Thoracic aorta (tissue), 2 donors: ENCODE measurements around the gene CLMN. TPM values are rescaled to one million over a fixed set of nuclear protein-coding genes. Genes with fewer than 3 reads are reported as not detected.

ENCODE experiments used
- ATAC-seq: fragments of 150-250 bp; one replicate; pipeline ENCODE4 v1.8.0; 2017; ENCODE audit warnings: low read depth; ENCODE audit not compliant: insufficient number of reproducible peaks, low FRiP score
- DNase-seq: peaks from one replicate; pipeline ENCODE4 v3.0.0-alpha.2; 2020; ENCODE audit warnings: low spot score
- H3K27ac ChIP-seq, 2 donors: fragments of 200-600 bp; sonication (generic); 1 replicate in 1 of 2; 2 replicates in 1 of 2; pipeline ENCODE4 v1.5.1; 2016; ENCODE audit warnings: mild to moderate bottlenecking in 2 of 2, moderate library complexity in 2 of 2
- H3K27me3 ChIP-seq: fragments of 200-600 bp; sonication (generic); replicated peaks from 2 replicates; pipeline ENCODE4 v1.6.0; 2016; ENCODE audit warnings: mild to moderate bottlenecking; ENCODE audit not compliant: insufficient read depth
- H3K36me3 ChIP-seq: fragments of 200-600 bp; sonication (generic); one replicate; pipeline ENCODE4 v1.5.1; 2016
- H3K4me1 ChIP-seq, 2 donors: fragments of 200-600 bp; sonication (generic); 1 replicate in 1 of 2; 2 replicates in 1 of 2; pipeline versions ENCODE4 v1.5.1 to v1.6.0; 2016; ENCODE audit warnings: low read depth in 2 of 2, mild to moderate bottlenecking in 1 of 2; ENCODE audit not compliant: control insufficient read depth in 1 of 2
- H3K4me3 ChIP-seq: fragments of 200-600 bp; sonication (generic); 2 replicates; pipeline ENCODE4 v1.5.1; 2016; ENCODE audit warnings: mild to moderate bottlenecking
- H3K9me3 ChIP-seq: fragments of 200-600 bp; sonication (generic); 2 replicates; pipeline ENCODE4 v1.5.1; 2016
- CTCF ChIP-seq: fragments of 200-600 bp; sonication (generic); IDR thresholded peaks from one replicate; pipeline ENCODE4 v1.5.1; 2019; ENCODE audit warnings: antibody characterized with exemption
- total RNA-seq, 2 donors: library from RNA; depleted of rRNA; stranded (reverse); fragments of >200 nt; gene quantifications; one replicate each; pipeline versions ENCODE4 v1.1.0 to v1.2.3, GENCODE V29; 2016

Gene CLMN
- total RNA-seq, 2 donors from 2014 or later: 7.3 to 10.4 TPM

GRCh38 chr14:95362138-95362494 is 42.4 kb upstream of the CLMN start:
- ATAC-seq: no peak
- no peaks in the 10 kb centered on the region for H3K36me3 ChIP-seq
- H3K4me3 ChIP-seq: no peak overlapping the region
- no peaks in the 10 kb centered on the region for H3K27me3 ChIP-seq
- no peak overlapping the region for H3K27ac ChIP-seq
- no peak for TF ChIP-seq CTCF
- H3K4me1 ChIP-seq: no peaks in the 10 kb centered on the region
- no peaks in the 10 kb centered on the region for H3K9me3 ChIP-seq
- no peak for DNase-seq

DNA sequence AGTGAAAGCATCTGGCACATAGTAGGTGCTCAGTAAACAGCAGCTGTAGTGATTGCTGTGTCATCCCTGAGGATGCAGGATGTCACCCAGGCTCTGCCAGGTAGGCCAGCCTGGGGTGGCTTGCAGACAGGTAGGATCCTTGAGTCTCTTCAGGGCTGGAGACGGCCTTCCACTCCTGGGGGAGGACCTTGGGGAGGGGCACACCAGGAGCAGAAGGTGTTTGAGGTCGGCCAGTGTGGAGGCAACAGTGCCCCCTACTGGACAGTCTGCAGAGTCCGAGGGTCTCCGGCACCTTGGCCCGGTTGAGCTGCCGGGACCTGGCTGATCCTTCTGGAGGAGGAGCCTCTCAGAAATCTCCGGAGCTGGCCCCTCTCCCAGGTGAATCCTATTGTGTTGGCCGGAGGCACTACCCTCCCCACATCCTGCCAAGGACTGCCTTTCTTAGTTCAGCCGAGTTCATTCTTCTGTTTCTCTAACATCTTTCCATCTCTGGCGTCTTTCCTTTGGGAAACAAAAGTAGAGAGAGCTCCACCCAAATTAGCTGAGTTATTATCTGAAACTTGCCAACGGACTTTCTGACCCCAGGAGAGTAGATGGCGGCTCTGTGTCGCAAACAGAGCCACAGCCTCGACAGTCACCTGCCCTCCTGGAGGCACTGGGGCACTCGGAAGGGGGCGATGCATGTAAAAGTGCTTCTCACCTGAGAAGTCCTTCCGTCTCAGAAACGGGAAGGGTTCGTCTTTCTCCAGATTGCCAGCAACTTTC is 41.8 kb upstream of the CLMN start:
- Histone ChIP-seq H3K4me1 (no peaks in the 10 kb centered on the region), H3K36me3 (no peaks in the 10 kb centered on the region), H3K9me3 (no peaks in the 10 kb centered on the region), H3K27me3 (no peaks in the 10 kb centered on the region), H3K4me3 (no peak overlapping the region), H3K27ac (no peak overlapping the region)
- TF ChIP-seq CTCF: peak; percentile 41
- DNase-seq (no peak), ATAC-seq (no peak)

DNA sequence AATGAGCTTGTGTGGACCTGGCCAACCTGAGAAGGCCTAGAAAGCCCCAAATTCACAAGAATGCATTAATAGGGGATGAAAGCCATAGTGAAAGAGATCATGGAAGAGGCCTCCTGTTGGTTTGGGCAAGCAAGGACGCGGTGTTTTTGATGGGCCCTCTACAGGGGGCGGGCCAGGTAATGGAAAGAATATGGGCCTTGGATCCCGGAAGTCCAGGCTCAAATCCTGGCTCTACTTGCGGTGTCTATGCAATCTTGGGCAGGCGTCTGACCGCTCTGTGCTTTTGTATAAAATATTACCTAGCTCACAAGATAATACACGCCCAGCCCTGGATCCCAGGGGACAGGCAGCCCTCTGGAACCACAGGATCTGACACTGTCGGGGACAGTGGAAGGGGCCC is 41.1 kb upstream of the CLMN start:
- H3K36me3 ChIP-seq: no peaks in the 10 kb centered on the region
- H3K27me3 ChIP-seq: no peaks in the 10 kb centered on the region
- no peak for ATAC-seq
- H3K4me1 ChIP-seq: no peaks in the 10 kb centered on the region
- TF ChIP-seq CTCF: no peak
- H3K9me3 ChIP-seq: no peaks in the 10 kb centered on the region
- H3K27ac ChIP-seq: no peak overlapping the region
- no peak overlapping the region for H3K4me3 ChIP-seq
- DNase-seq: no peak

DNA sequence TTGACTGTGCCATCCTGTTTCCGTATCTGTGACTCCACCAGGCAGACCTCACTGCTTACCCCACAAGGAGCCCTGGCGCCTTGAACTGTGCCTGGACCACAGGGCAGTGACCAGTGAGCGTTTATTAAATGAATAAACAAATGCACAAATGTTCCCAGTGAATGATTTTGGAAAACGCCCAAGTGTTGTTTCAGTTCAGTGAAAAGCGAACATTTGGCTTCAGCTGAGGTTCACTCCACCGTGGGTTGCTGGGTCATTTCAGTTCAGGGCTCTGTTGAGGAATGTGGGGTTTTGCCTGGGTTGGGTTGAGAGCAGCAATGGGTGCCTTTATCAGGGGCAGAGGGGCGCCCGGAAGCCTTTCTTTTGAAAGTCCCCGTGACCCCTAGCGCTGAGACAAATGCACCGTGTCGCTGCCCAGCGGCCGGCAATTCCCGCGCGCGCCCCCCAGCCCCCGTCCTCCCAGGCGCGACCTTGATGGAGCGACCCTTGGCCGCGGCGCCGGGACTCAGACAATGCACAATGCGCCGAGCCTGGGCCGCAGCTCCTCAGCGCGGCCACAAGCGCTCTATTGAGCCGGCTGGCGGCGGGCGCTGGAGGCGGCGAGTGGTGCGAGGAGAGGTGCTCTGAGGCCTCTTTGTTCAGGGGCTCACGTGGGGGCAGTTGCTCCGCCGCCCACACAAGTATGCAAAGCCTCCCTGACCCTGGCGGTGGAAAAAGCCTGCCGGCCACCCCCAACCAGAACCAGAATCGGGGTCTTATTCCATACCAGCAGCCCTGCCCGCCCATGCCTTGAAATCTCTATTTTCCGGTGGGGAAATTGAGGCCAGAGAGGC is 40.5 kb upstream of the CLMN start:
- no peak for TF ChIP-seq CTCF
- H3K9me3 ChIP-seq: no peaks in the 10 kb centered on the region
- DNase-seq: no peak
- H3K27me3 ChIP-seq: no peaks in the 10 kb centered on the region
- no peaks in the 10 kb centered on the region for H3K4me1 ChIP-seq
- H3K4me3 ChIP-seq: no peak overlapping the region
- no peak for ATAC-seq
- no peaks in the 10 kb centered on the region for H3K36me3 ChIP-seq
- no peak overlapping the region for H3K27ac ChIP-seq

DNA sequence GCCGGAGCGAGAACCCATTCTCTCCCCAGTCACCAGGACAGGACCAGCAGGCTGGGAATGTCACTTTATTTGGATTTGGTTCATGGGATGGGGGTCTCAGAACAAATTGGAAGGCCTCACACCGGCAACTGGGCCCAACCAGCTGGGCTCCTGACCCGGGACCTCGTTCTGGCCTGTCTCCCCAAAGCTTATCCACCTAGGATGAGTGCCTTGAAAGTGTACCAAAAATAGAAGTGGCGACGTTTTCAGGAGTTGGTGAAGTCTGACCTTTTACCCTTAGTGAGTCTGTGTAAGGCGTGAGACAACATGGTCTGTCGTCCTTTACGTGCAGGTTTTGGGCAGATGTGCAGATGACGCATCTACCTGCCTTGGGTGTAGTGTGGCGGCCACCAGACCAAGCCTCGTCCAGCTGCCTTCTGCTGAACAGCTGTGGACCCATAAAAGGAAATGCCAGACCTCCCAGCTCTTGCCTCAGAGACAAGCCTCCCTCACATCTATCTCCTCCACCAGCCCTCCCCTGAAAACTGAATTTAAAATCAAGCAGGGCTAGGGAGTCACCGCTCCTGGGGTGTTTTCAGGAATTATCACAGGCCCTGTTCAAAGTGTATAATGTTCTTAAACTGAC is 36.6 kb upstream of the CLMN start:
- Histone ChIP-seq H3K27me3 (no peaks in the 10 kb centered on the region), H3K4me1 (no peaks in the 10 kb centered on the region), H3K9me3 (peaks cover 9% of the 10 kb centered on the region), H3K4me3 (no peak overlapping the region), H3K27ac (no peak overlapping the region), H3K36me3 (no peaks in the 10 kb centered on the region)
- ATAC-seq (no peak), DNase-seq (no peak)
- TF ChIP-seq CTCF: no peak
